GM10847 (cell line): ENCODE measurements around the gene NR2F1-AS1.

Source experiments
- POLR2A ChIP-seq: IDR thresholded peaks from 2 replicates; pipeline ENCODE4 v1.6.1; 2011; ENCODE audit not compliant: insufficient read length; ENCODE audit errors: extremely low read depth

The NR2F1-AS1 gene

DNA sequence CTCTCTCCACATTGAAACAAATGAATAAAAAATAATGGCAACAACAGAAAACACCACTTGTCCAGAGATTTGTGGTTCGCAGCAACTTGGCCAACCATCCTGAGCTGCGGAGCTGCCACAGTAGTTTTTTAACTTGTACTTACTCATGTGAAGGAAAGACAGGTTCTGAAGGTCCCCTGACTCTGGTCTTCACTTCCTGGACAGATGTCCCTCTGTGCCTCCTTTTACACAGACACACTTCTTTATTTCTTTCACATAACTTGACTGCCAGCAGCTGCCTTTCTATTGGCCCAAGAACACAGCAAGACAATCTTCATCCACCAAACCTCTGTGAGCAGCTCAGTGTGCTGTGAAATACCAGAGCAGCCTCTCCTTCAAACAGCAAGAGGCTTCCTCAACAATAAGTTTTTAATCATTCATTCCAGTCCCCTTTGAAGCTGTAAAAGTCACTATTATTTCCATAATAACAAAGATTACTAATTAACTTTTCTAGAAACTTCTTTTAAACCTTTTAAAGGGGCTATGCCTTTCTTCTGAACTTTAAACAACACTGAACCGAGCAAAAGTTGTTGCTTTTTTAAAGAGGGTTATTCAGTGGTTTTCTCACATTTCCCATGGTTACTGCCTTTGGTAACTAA lies 198.7 kb downstream of the NR2F1-AS1 start:
- TF ChIP-seq POLR2A = no peak

DNA sequence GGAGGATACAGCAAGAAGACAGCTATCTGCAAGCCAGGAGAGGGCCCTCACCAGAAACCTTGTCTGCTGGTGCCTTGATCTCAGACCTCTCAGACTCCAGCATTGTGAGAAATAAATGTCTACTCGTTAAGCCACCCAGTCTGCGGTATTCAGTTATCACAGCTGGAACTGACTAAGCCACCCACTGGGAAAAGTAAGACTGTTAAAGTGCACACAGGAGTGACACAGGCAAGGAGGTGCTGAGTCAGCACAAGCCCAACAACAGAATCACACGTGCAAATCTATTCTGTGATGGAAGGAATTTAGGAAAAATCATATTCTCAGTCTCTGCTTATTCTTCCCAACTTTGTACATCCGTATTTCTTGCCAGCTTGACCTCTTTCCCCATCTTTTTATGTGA lies 200.0 kb downstream of the NR2F1-AS1 start:
- no peak for TF ChIP-seq POLR2A

DNA sequence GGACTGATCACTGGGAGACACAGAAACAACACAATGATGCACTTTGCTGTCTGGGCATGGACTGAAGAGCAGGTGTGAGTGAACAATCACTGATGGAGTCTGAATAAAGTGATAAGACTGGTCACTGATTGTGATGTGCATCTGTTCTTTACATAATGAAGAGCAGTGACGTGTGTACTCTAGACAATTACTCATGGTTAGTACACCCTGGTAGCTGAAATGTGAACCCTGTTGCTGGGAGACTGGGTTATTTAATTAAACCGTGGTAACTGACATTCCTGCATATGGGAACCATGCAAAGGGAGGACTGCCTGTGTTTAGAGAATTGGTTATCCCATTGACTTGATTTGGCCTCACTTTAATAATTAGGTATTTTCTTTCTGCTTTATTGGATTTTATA lies 202.9 kb downstream of the NR2F1-AS1 start:
- no peak for TF ChIP-seq POLR2A

DNA sequence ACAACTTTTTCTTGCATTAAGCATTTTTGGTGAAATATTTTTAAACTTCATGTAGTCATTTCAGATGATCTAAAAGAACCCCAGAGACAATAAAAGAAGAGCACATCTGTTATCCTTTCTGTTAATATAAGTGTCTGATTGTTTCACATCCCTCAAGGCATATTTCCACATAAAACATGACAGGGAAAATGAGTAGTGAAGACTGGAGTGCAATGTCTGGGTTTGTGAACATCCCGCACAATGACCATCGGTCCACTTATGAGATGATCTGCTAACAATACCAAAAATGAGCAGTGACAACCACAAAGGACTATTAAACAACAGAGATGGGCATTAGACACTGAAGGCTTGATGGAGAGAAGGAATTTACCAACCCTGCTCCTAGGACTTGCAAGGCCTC lies 209.1 kb downstream of the NR2F1-AS1 start:
- TF ChIP-seq POLR2A = no peak

DNA sequence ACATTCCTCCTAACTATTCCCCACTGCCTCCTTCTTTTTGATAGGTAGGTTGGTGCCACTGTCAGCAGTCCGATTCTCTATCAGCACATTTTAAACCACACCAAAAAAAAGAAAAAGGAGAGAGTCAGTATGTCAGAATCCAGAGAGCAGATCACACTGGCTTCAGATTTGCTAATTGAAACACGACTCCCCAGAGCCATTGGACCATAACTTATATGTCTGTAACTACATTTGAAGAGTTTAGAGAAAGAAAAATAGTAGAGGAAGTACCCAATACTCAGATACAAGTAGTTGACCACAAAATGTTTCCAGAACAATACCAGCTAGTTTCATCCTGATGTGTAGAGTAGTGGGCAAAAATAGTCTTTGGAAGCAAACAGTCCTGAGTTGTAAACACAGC lies 216.6 kb downstream of the NR2F1-AS1 start:
- no peak for TF ChIP-seq POLR2A

DNA sequence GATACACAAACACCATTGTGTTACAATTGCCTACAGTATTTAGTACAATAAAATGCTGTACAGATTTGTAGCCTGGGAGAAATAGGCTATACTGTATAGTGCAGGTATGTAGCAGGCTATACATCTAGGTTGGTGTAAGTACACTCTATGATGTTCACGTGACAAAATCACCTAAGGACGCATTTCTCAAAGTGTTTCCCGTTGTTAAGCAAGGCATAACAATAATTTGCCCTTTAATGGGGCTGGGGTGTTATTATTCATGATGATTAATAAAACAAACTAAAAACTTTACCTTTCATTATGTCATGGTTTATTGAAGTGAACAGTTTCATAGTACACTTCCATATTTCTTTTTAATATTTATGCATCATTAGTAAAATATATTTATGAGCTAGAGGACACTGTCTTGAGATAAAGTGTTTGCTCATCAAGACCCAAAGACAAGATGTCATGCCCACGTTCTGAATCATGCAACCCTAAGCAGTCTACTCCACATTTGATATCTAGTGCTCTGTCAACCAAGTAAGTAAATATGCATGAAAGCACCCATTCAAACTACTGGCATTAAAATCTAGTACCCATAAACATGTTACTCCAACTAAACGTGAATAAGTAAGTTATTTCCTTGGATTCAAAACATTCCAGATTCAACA lies 220.5 kb downstream of the NR2F1-AS1 start:
- TF ChIP-seq POLR2A = no peak

DNA sequence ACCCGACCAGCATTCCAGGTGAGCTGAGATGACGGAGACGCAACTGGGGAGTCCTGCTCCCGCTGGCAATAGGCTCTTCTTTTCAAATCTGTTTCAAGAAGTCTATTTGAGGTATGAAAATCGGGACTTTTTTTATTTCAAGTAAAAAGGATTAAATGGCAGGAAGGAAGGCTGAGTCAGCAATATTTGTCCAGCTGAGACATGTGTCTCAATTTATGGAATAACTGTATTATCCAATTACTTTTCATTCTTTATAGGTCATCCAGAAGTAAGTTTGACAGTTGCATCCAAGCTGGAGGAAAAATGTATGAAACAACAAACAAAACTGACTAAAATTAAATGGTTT lies 221.1 kb downstream of the NR2F1-AS1 start:
- TF ChIP-seq POLR2A = no peak
